Parathyroid adenoma (tissue), 2 donors: Measurements from ENCODE around the gene NR2F1.

Experiments
- H2AFZ ChIP-seq: fragments of 300-600 bp; sonication (generic); one replicate; pipeline ENCODE4 v1.7.0; 2017; ENCODE audit warnings: antibody characterized with exemption, mild to moderate bottlenecking
- H3K27ac ChIP-seq: fragments of 300-600 bp; sonication (generic); one replicate; pipeline ENCODE4 v1.7.0; 2017
- H3K27me3 ChIP-seq: fragments of 300-600 bp; sonication (generic); one replicate; pipeline ENCODE4 v1.7.0; 2017; ENCODE audit warnings: low read length; ENCODE audit not compliant: control insufficient read depth, insufficient read depth
- H3K36me3 ChIP-seq: fragments of 300-600 bp; sonication (generic); one replicate; pipeline ENCODE4 v1.7.0; 2017; ENCODE audit warnings: low read length; ENCODE audit not compliant: control insufficient read depth, insufficient read depth
- H3K4me1 ChIP-seq: fragments of 300-600 bp; sonication (generic); one replicate; pipeline ENCODE4 v1.7.0; 2017; ENCODE audit warnings: control low read depth
- H3K4me2 ChIP-seq: fragments of 300-600 bp; sonication (generic); one replicate; pipeline ENCODE4 v1.7.0; 2017; ENCODE audit warnings: low read length
- H3K4me3 ChIP-seq: fragments of 300-600 bp; sonication (generic); one replicate; pipeline ENCODE4 v1.7.0; 2017; ENCODE audit warnings: low read depth, low read length
- H3K79me2 ChIP-seq: fragments of 300-600 bp; sonication (generic); one replicate; pipeline ENCODE4 v1.7.0; 2017; ENCODE audit warnings: control low read depth
- H3K9ac ChIP-seq: fragments of 300-600 bp; sonication (generic); one replicate; pipeline ENCODE4 v1.7.0; 2017; ENCODE audit warnings: mild to moderate bottlenecking
- H3K9me3 ChIP-seq: fragments of 300-600 bp; sonication (generic); one replicate; pipeline ENCODE4 v1.7.0; 2017; ENCODE audit warnings: low read length; ENCODE audit not compliant: control insufficient read depth
- TF ChIP-seq, protein P1 (sequence below): fragments of 300-600 bp; sonication (generic); IDR thresholded peaks from one replicate; pipeline ENCODE4 v1.7.0; 2017; ENCODE audit warnings: antibody characterized with exemption, mild to moderate bottlenecking
- donor health status: primary hyperparathyroidism.

NR2F1 gene

DNA sequence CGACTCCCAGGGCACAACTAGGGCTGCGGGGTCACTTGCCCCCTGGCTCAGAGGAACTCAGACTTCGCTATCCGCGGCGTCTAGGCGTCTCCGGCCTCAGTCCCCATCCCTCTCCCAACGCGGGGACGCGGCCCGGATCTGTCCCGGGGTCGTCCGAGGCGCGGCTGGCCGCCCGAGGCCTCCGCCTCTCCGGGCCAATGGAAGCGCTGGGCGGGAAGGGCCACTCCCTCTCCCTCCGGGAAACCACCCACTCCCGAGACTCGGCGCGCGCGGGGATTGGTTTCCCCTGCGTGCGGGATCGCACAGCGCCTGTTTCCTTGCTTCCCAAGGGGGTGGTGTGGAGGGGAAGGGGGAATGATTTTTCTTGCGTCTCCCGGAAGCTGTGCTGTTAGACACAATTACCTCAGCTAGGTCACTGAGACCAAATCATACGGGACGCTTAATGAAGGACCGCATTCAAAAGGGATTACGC is 38.3 kb downstream of the NR2F1 start:
- Histone ChIP-seq H3K4me2 (peak overlapping the region; percentile 28), H3K27me3 (no peaks in the 10 kb centered on the region), H2AFZ (peak overlapping the region; percentile 50), H3K4me1 (no peaks in the 10 kb centered on the region), H3K27ac (no peak overlapping the region), H3K9me3 (no peaks in the 10 kb centered on the region), H3K79me2 (no peaks in the 10 kb centered on the region), H3K36me3 (no peaks in the 10 kb centered on the region), H3K4me3 (peak overlapping the region; percentile 19), H3K9ac (no peak overlapping the region)
- TF ChIP-seq, protein P1, sequence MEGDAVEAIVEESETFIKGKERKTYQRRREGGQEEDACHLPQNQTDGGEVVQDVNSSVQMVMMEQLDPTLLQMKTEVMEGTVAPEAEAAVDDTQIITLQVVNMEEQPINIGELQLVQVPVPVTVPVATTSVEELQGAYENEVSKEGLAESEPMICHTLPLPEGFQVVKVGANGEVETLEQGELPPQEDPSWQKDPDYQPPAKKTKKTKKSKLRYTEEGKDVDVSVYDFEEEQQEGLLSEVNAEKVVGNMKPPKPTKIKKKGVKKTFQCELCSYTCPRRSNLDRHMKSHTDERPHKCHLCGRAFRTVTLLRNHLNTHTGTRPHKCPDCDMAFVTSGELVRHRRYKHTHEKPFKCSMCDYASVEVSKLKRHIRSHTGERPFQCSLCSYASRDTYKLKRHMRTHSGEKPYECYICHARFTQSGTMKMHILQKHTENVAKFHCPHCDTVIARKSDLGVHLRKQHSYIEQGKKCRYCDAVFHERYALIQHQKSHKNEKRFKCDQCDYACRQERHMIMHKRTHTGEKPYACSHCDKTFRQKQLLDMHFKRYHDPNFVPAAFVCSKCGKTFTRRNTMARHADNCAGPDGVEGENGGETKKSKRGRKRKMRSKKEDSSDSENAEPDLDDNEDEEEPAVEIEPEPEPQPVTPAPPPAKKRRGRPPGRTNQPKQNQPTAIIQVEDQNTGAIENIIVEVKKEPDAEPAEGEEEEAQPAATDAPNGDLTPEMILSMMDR = no peak

DNA sequence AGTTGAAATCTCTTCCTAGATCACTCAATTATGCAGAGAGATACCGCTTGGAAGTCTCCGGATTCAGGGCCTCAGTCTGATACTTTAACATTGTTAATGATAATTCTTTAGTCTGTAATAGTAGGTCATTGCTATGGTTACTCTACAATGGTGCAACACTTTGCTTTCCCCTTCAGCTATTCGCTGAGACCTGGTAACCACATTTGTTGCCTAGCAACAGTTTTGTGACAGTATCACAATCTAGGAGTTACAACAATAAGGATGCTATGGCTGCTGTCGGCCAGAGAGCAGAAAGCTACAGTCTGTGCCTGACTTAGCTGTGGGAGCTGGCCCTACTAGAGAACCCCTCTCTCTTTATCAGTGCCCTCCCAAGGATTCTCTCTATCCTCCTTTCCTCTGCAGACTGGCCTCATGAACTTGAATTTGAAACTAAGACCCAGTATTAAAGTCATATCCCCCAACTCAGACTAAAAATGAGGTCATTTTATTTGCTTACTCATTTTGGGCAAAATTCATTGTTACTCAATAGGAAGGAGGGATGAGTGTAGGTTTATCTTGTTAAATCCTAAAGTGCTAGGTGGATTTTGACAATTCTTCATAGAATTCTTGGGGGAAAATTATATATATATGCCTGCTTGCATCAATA is 39.3 kb downstream of the NR2F1 start:
- H3K9ac ChIP-seq = no peak overlapping the region
- no peak overlapping the region for H3K27ac ChIP-seq
- no peaks in the 10 kb centered on the region for H3K9me3 ChIP-seq
- H2AFZ ChIP-seq = no peak overlapping the region
- H3K36me3 ChIP-seq = no peaks in the 10 kb centered on the region
- H3K27me3 ChIP-seq = no peaks in the 10 kb centered on the region
- H3K4me2 ChIP-seq = no peak overlapping the region
- H3K79me2 ChIP-seq = no peaks in the 10 kb centered on the region
- TF ChIP-seq, protein P1 = no peak
- no peak overlapping the region for H3K4me3 ChIP-seq
- H3K4me1 ChIP-seq = no peaks in the 10 kb centered on the region

DNA sequence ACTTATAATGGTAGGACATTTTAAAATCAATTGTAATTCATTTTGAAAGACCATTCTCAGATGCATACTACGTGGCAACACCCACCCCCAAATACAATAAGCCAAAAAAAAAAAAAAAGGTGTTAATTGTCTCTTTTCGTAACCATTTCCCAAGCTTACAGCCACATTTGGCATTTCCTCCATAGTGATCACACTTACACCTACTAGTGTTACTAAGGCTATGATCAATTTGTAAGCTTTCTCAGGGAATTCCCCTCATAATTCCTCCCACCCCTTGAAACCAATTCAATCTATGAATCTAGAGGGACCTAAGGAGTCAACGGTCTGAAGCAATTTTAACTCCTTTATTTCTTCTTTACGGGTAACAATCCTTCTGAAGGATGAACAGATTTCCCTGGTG is 40.1 kb downstream of the NR2F1 start:
- Histone ChIP-seq H3K36me3 (no peaks in the 10 kb centered on the region), H3K4me3 (no peak overlapping the region), H3K27ac (no peak overlapping the region), H3K9me3 (no peaks in the 10 kb centered on the region), H3K9ac (no peak overlapping the region), H3K27me3 (no peaks in the 10 kb centered on the region), H3K4me1 (no peaks in the 10 kb centered on the region), H2AFZ (no peak overlapping the region), H3K79me2 (no peaks in the 10 kb centered on the region), H3K4me2 (no peak overlapping the region)
- TF ChIP-seq, protein P1 = no peak

DNA sequence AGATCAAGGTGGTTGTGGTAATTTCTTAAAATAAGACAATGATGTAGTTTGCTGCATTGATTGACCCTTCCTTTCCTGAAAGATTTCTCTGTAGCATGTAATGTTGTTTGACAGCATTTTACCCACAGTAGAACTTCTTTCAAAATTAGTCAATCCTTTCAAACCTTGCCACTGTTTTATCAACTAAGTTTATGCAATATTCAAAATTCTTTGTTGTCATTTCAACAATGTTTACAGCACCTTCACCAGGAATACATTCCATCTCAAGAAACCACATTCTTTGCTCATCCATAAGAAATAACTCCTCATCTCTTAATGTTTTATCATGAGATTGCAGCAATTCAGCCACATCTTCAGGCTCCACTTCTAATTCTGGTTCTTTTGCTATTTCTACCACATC is 43.8 kb downstream of the NR2F1 start:
- H3K79me2 ChIP-seq = no peaks in the 10 kb centered on the region
- no peaks in the 10 kb centered on the region for H3K9me3 ChIP-seq
- no peak overlapping the region for H3K4me3 ChIP-seq
- no peaks in the 10 kb centered on the region for H3K36me3 ChIP-seq
- H3K9ac ChIP-seq = no peak overlapping the region
- no peak overlapping the region for H3K27ac ChIP-seq
- H3K27me3 ChIP-seq = no peaks in the 10 kb centered on the region
- H3K4me1 ChIP-seq = no peaks in the 10 kb centered on the region
- H3K4me2 ChIP-seq = no peak overlapping the region
- H2AFZ ChIP-seq = no peak overlapping the region
- TF ChIP-seq, protein P1 = no peak

DNA sequence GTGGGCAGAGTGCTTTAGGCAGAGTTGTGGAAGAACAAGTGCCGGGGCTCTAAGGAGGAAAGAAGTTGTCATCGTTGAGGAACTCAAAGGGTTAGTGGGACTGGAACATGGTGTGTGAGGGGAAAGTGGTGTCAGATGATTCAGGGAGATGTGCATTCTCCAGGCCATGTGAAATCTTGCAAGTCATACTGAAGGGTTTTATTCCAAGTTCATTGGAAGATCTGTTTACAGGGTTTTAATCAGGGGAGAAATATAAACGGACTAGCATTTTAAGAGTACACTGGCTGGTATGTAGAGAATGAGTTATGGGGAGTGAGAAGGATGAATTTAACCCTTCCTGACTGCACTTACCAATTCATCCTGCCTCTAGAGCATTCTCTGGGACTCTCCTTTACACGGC is 49.3 kb downstream of the NR2F1 start:
- no peak overlapping the region for H3K27ac ChIP-seq
- H2AFZ ChIP-seq = no peak overlapping the region
- H3K4me1 ChIP-seq = no peaks in the 10 kb centered on the region
- H3K79me2 ChIP-seq = no peaks in the 10 kb centered on the region
- TF ChIP-seq, protein P1 = no peak
- H3K9ac ChIP-seq = no peak overlapping the region
- H3K4me2 ChIP-seq = no peak overlapping the region
- H3K36me3 ChIP-seq = no peaks in the 10 kb centered on the region
- H3K9me3 ChIP-seq = no peaks in the 10 kb centered on the region
- no peaks in the 10 kb centered on the region for H3K27me3 ChIP-seq
- no peak overlapping the region for H3K4me3 ChIP-seq
